NCI-H2107 (cell line): ENCODE data around the gene ELOA.
"Not testable (repeated sequence)": the region's sequence is repeated elsewhere in the genome, so short reads cannot be mapped to it uniquely, and the experiment has no call there.

ENCODE experiments used
- DNase-seq: peaks from one replicate; lab custom pipeline; 2025; lab: John Stamatoyannopoulos, UW

ELOA gene

GRCh38 chr1:23743287-23744152 lies at the start of gene ELOA:
Gene ELOA, plus strand, starts transcription at chr1:23743471. Its CDS starts 33 bp downstream, at chr1:23743504.
- DNase-seq = peak; percentile 66

GRCh38 chr1:23693599-23693998 lies 49.7 kb upstream of the ELOA start:
- no peak for DNase-seq

GRCh38 chr1:23694371-23694770 lies 48.9 kb upstream of the ELOA start:
- DNase-seq = no peak

DNA sequence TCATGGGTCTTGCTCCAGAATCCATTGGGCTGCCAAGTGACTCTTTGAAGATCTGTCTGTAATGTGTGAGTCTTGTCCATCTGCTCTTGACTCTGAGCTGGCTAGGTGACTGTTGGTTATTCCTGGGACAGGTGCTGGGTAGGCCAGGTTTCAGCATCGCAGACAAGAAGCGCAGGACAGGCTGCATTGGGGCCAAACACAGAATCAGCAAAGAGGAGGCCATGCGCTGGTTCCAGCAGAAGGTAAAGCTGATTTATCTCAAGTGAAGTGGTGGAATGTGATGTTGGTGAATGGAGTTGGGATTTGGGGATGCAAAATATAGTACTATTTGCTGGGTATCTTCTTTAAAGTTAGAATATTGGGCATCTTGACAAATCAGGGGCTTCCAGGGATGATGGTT lies 47.6 kb upstream of the ELOA start:
- no peak for DNase-seq

- DNase-seq = no peak
Observed at GRCh38 chr1:23696335-23696989, 46.8 kb upstream of the ELOA start.

- no peak for DNase-seq
Observed at GRCh38 chr1:23698466-23698865, 44.8 kb upstream of the ELOA start.

- DNase-seq = no peak
Observed at GRCh38 chr1:23699280-23700179, 43.7 kb upstream of the ELOA start.

DNA sequence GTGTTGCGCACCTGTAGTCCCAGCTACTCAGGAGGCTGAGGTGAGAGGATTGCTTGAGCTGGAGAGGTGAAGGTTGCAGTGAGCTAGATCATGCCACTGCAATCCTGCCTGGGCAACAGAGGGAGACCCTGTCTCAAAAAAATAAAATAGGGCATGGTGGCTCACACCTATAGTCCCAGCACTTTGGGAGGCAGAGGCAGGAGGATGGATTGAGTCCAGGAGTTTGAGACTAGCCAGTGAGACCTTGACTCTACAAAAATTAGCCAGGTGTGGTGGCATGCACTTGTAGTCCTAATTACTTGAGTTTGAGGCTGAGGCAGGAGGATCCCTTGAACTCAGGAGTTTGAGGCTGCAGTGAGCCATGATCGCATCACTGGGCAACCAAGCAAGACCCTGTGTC lies 42.0 kb upstream of the ELOA start:
- DNase-seq = no peak

GRCh38 chr1:23701996-23702395 lies 41.3 kb upstream of the ELOA start:
- DNase-seq = no peak

DNA sequence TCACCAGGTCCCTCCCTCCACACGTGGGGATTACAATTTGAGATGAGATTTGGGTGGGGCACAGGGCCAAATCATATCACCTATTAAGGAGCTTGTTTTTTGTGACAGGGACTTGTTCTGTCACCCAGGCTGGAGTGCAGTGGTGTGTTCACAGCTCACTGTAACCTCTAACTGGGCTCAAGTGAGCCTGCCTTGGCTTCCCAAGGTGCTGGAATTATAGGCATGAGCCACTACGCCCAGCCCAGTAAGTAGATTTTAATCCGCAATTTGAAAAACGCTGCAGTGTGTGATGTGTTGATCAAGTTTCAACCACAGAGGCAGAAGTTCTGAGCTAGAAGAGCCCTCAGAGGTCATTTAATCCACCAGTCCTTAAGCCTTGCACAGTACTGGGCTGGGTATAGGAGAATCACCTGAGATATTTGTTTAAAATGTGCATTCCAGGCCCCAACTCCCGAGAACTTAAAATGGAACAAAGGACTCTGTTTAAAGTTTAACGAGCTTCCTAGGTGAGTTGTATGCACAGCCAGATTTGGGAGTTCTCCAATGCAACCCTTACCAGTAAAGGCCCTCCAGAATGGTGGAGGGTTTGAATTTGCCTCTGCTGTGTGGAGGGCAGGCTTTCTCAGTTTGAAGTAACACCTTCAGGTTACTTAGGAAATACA lies 38.3 kb upstream of the ELOA start:
- no peak for DNase-seq

GRCh38 chr1:23709229-23709628 lies 34.0 kb upstream of the ELOA start:
- no peak for DNase-seq

DNA sequence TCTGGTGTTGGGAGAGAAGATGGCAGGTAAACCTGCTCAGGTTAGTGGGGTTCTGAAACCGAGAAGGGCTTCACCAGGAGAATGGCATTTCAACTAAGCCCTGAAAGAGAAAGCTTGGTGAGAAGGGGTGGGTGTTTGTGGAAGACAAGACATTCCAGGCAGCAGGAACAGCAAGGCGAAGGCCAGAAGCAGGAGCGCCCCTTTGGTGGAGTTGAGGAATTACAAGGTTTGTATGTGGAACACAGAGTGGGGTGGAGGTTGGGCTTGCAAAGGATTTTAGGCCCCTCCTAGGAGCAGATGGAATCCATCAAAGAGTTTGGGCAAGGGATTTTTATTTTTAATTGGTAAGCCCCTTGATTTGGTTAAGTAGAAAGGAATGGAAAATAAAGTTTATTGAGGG lies 24.8 kb upstream of the ELOA start:
- DNase-seq = no peak

DNA sequence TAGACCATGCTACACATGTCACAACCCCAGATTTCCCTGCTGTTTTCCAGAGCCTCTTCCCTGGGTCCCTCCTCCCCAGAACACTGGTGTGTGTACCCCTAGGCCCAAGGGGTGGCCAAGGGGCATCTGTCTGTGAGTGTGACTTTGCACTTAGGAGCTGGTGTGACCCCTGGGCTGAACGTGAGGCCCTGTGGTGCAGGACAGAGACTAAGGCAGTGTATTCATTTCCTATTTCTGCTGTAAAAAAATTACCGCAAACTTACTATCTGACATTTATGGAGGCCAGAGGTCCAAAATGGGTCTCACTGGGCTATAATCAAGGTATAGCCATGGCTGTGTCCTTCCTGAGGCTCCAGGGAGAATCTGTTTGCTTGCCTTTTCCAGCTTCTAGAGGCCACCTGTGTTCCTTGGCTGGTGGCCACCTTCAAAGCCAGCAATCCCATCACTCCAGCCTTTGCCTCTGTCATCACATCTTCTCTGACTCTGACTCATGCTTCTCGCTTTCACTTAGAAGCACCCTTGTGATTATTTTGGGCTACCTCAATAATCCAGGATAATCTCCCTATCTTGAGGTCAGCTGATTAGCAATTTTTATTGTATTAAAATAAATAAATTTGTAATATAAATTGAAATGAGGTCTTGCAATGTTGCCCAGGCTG lies 24.0 kb upstream of the ELOA start:
- no peak for DNase-seq

GRCh38 chr1:23720256-23720995 lies 22.8 kb upstream of the ELOA start:
- no peak for DNase-seq

GRCh38 chr1:23722652-23723051 lies 20.6 kb upstream of the ELOA start:
- DNase-seq = no peak

DNA sequence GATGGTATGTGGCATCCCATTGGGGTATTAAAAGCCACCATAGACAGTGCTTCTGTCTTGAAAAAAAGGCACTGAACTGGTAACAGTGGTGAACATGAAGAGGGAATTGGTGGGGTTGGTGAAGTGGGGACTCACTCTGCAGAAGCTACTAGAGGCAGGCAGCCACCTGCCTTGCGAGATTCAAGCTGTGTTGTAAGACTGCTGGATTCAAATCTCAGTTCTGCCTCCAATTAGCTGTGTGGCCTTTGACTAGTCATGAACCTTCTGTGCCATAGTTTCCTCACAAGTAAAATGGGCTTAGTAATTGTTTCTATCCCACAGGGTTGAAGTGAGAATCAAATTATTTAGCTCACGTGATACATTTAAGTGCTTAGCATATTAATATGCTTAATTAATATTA lies 16.6 kb upstream of the ELOA start:
- no peak for DNase-seq

GRCh38 chr1:23727362-23727811 lies 15.9 kb upstream of the ELOA start:
- DNase-seq = no peak

- DNase-seq = no peak
Observed at GRCh38 chr1:23732363-23733224, 10.7 kb upstream of the ELOA start.

DNA sequence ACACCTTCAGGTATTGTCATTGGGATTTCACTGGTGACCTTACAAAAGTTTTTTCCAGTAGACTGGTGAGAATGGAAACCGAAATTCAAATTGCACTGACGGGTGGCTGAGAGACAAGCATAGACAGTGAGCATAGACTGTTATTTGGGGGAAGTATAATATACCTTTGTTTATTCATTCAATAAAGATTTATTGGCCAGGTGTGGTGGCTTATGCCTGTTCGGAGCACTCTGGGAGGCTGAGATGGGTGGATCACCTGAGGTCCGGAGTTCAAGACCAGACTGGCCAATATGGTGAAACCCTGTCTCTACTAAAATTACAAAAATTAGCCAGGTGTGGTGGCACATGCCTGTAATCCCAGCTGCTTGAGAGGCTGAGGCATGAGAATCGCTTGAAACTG lies 10.0 kb upstream of the ELOA start:
- not testable (repeated sequence) for DNase-seq
